HG03159 (cell line): Measurements from ENCODE around the gene ZNF185.
A peak's percentile ranks its signal among the peaks of the same experiment; 100 is the strongest.

Experiments
- ATAC-seq: cut with Tn5 transposase; IDR thresholded peaks from one replicate; pipeline ENCODE4 v1.9.1; 2021; ENCODE audit warnings: mild to moderate bottlenecking, moderate library complexity; ENCODE audit not compliant: unreplicated experiment

ZNF185 gene

DNA sequence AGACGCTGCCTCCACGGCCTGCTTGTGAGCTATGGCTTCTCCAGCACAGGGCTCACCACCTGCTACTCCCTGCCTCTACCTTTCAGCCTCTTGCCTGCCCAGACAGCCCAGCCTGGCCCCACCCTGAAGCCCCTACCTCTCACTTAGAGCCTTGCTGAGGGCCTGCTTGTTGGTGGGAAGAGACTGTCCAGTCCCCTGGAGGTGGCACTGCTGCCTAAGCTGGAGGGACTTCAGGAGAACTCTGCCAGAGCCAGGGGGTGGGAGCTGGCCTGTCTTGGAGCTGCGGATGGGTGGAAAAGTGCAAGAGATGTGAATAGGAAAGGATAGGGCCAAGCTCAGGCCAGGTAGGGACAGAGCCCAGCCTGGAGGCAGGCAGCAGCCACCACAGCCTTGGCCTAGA, 2.7 kb upstream of the ZNF185 start:
- ATAC-seq: no peak

DNA sequence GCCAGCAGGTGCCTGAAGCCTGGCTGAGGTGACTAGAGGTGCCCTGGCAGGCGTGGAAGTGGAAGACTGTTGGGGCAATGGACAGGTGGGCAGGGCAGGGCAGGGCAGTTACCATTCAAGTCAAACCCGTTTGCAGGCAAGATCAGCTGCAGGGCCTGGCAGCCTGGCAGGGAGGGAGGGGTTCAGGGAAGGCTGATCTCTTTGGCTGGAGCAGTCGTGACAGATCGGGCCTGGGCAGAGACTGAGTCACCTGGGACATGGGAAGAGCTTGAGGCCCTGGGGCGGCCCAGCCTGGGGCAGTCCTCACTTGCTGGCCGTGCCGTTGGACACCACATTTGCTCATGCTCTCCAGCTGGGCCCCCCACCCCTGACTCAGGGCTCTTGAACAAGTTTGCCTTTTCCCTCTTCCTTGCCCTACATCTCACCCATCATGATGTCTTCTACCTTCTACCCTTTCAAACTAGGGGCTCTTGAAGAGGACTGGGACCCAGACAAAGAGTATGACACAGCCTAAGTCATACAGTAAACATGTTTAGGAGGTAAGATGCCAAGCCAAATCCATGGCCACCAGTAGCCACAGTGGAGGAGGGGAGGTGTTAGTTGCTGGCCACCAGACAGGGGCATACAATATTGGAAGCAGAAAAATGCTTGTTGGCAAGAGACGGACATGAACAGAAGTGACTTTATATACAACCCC, 2.0 kb upstream of the ZNF185 start:
- no peak for ATAC-seq

GRCh38 chrX:152896450-152896849, 1.4 kb upstream of the ZNF185 start:
- no peak for ATAC-seq

DNA sequence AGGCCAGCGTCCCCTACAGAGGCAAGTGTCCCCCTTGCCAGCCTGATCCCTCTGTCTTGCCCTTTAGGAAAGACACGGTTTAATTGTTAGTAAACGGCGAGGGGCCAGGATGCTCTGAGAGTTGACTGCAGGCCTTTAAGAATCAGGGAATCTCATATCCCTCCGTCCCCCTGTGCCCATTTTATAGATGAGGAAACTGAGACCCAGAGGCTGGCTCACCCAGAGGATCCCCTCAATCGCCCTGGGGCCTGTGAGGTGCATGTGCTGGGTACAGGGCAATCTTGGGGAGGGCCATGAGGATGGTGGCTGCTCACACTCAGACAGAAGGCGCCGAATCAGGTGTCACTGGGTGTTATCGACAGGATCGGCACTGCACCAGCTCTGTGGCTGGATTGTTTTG, 575 bp downstream of the ZNF185 start:
- no peak for ATAC-seq

- ATAC-seq: no peak
These were observed 1.4 kb downstream of the ZNF185 start for GRCh38 chrX:152899111-152899873.

GRCh38 chrX:152899874-152900719, 2.2 kb downstream of the ZNF185 start:
- ATAC-seq: no peak

GRCh38 chrX:152900937-152901445, 3.1 kb downstream of the ZNF185 start:
- ATAC-seq: no peak

GRCh38 chrX:152901816-152902501, 4.1 kb downstream of the ZNF185 start:
- no peak for ATAC-seq

- ATAC-seq: no peak
These were observed 4.6 kb downstream of the ZNF185 start for GRCh38 chrX:152902502-152902820.

DNA sequence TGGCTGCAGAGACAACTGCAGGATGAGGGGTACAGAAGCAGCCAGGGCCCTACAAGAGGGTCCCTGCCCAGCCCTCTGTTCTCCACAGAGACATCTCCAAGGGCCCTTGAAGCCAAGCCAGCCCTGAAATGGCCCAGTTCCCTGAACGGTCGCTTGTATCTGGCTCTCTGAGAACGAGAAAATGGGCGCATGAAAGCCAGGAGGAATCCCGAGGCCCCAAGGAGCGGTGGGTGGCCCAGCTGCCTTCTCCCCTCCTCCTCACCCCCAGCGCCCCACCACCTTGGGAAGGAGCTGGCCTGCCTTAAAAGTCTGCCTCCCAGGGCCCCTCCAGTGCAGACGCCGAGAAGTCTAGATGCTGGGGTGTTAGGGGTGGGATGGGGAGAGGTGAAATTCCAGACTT, 5.7 kb downstream of the ZNF185 start:
- ATAC-seq: no peak

GRCh38 chrX:152904151-152905080, 6.5 kb downstream of the ZNF185 start:
- peak; percentile 51 for ATAC-seq

- ATAC-seq: no peak
These were observed 7.2 kb downstream of the ZNF185 start for GRCh38 chrX:152905081-152905420.

DNA sequence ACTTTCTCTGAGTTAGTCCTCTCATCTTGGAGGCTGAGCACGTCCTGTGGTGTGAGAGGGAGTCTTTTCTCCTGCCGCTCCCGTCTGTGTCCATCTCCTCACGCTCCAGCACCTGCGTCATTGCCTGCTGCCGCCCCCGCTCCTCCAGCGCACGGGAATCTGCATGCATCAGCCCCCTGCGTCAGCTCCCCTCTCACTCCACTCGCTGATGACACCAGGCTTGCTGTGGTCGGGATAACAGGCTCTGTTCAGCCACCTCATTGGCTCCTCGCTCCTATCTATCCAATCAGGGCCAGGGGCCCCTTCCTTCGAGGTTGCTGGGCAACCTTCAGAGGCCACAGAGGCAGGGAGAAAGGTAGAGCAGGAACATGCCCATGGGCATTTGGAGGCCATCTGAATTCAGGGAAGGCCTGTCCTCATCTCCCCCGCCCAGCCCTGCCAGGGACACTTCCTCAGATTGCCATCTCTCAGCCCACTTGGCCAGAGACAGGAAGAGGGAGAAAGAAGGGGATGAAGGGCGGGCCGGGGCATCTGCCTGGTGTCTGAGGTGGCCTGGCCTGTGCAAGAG, 9.3 kb downstream of the ZNF185 start:
- ATAC-seq: no peak

DNA sequence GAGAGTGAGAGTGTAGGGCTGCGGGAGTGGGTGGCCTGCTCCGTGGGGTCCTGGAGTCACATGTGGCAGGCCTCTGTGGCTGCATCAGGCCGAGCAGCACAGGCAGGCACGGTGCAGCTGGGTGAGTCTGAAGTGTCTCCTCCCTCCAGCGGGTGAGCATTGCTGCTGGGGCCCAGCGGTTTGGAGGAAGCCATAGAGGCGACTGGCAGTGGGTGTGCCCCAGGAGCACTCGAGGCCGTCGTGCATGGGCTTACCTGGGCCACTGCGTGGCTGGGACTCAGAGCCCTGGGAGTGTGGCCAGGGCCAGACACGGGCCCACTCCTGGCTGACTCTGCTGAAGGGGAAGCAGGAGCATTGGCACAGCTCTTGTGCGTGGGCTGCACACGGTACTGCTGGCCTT, 10.6 kb downstream of the ZNF185 start:
- ATAC-seq: no peak

- peak; percentile 71 for ATAC-seq
These were observed 12.2 kb downstream of the ZNF185 start for GRCh38 chrX:152910018-152910417.

DNA sequence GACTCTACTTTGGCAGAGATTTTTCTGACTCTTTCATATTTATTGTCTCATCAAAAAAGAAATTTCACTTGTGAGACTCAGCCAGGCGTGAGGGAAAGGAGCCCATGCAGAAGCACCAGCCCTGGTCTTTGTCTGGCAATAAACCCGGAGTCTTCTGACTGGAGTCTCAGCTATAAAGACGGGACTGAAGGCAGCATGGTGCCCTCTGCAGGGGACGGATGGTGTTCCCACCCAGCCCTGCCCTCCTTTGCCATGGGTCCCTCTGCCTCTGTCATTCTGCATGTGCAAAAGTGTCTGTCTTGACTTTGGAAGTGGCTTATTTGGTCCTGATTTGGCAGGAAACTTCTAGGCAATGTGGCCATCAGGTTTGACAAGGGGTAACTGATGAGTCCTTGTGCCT, 14.2 kb downstream of the ZNF185 start:
- ATAC-seq: no peak

DNA sequence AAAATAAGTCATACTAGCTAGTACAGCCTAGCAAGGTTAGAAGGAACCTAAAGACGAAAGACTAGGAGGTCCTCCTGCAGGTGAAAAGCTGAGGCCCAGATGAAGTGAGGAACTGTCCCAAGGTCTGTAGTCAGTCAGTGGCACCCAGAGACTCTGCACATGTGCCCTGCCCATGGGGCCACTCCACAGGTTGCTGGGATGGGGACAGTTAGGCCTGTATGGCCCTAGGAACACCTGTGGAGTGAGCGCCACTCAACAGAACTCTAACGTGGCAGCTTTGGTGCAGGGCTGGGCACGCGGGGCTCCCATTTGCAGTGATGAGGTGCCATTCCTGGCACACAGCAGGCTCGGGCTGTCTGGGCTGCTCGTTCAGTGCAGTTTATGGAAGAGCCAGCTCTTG, 14.8 kb downstream of the ZNF185 start:
- ATAC-seq: no peak

- ATAC-seq: no peak
These were observed 15.5 kb downstream of the ZNF185 start for GRCh38 chrX:152913346-152913745.

- ATAC-seq: no peak
These were observed 16.0 kb downstream of the ZNF185 start for GRCh38 chrX:152913910-152914309.
